Stimulated activated CD4-positive, alpha-beta T cell treated with anti-CD3 and anti-CD28 coated beads, Interleukin-2, amount 100 ng/mL, for 24 hours (primary cell): ENCODE data around the gene OR56A4.

Experiments used
- DNase-seq, 2 donors: peaks; one replicate each; pipeline ENCODE4 v3.0.0-alpha.2; 2020

The OR56A4 gene

GRCh38 chr11:5955586-5955985 is 51.2 kb downstream of the OR56A4 start:
- no peak for DNase-seq
